ENCODE measurements around the gene TMEM204. TPM values are rescaled to one million over a fixed set of nuclear protein-coding genes. Genes with fewer than 3 reads are reported as not detected.

TMEM204 gene
- polyA plus RNA-seq, 1 of the 3 experiments (the other 2 are of a cell fraction), result 2.3 TPM

- no peak overlapping the region for H2AFZ ChIP-seq (ENCODE audit: low read depth)
- H3F3A ChIP-seq (replicated peaks; ENCODE audit: insufficient read depth), result peaks cover 7% of the 10 kb centered on the region
- H3K9me3 ChIP-seq, result no peaks in the 10 kb centered on the region
- DNase-seq, result no peak
- no peak overlapping the region for H3K4me2 ChIP-seq
- no peak overlapping the region for H3K27ac ChIP-seq (ENCODE audit: low read depth in 2 of 2, low read length in 1 of 2)
- peaks cover 0 to 21% of the 10 kb centered on the region in 2 experiments for H3K36me3 ChIP-seq (replicated peaks in 1 of 2; ENCODE audit: control insufficient read depth in 1 of 2, insufficient read depth in 2 of 2, low read length in 1 of 2)
- POLR2A ChIA-PET, result no interaction called here
- TF ChIP-seq RFX5 (IDR thresholded peaks at IDR 0.05; ENCODE audit: low read length), result no peak
- WGBS (ENCODE audit: low lambda C conversion rate), result 89% methylated on average over 25 of the region's 35 CpGs
- H3K4me3 ChIP-seq (ENCODE audit: low read depth in 2 of 2, low read length in 1 of 2), result no peak overlapping the region
- H4K20me1 ChIP-seq (ENCODE audit: insufficient read depth), result no peaks in the 10 kb centered on the region
- H3K4me1 ChIP-seq (ENCODE audit: control insufficient read depth in 1 of 2, insufficient read depth in 2 of 2, low read depth in 1 of 2, low read length in 1 of 2), result peaks cover 9 to 10% of the 10 kb centered on the region in 2 experiments; a peak in 3 of 4 replicates
- H3K79me2 ChIP-seq (ENCODE audit: insufficient read depth), result no peaks in the 10 kb centered on the region
- no peaks in the 10 kb centered on the region for H3K27me3 ChIP-seq (ENCODE audit: insufficient read depth)
- H3K9me2 ChIP-seq, result no peaks in the 10 kb centered on the region
- H3K9ac ChIP-seq, result no peak overlapping the region
- CTCF ChIA-PET, result interaction anchor here (0.7 kb wide), 1 partner anchor 166 kb away, joined by 3 read pairs; the partner anchor contains the start of gene MAPK8IP3
Measured at GRCh38 chr16:1539720-1540555, 6.5 kb downstream of the TMEM204 start.

GRCh38 chr16:1540556-1540855 is 7.0 kb downstream of the TMEM204 start:
- no peak overlapping the region for H2AFZ ChIP-seq (ENCODE audit: low read depth)
- no peaks in the 10 kb centered on the region for H3K9me2 ChIP-seq
- WGBS (ENCODE audit: low lambda C conversion rate), result 89% methylated on average over 3 of the region's 8 CpGs
- H3K9ac ChIP-seq, result no peak overlapping the region
- CTCF ChIA-PET, result no interaction called here
- H3K4me2 ChIP-seq, result no peak overlapping the region
- no peaks in the 10 kb centered on the region for H3K79me2 ChIP-seq (ENCODE audit: insufficient read depth)
- H3K27ac ChIP-seq (ENCODE audit: low read depth in 2 of 2, low read length in 1 of 2), result no peak overlapping the region
- no peaks in the 10 kb centered on the region for H3K27me3 ChIP-seq (ENCODE audit: insufficient read depth)
- H3K4me1 ChIP-seq (ENCODE audit: control insufficient read depth in 1 of 2, insufficient read depth in 2 of 2, low read depth in 1 of 2, low read length in 1 of 2), result peaks cover 9 to 10% of the 10 kb centered on the region in 2 experiments; a peak in 3 of 4 replicates
- H3F3A ChIP-seq (replicated peaks; ENCODE audit: insufficient read depth), result peaks cover 7% of the 10 kb centered on the region
- POLR2A ChIA-PET, result no interaction called here
- no peak for DNase-seq
- TF ChIP-seq FOXM1 (IDR thresholded peaks at IDR 0.05; ENCODE audit: low read depth) (no peak), GATA2 (CRISPR knock-in tag; IDR thresholded peaks at IDR 0.05) (no peak), TAF1 (IDR thresholded peaks at IDR 0.05; ENCODE audit: borderline replicate concordance, low read depth, low read length) (no peak), NFIC (IDR thresholded peaks at IDR 0.05; ENCODE audit: borderline replicate concordance) (no peak), TCF12 (IDR thresholded peaks at IDR 0.05) (no peak), RFX5 (IDR thresholded peaks at IDR 0.05; ENCODE audit: low read length) (no peak), MAX (IDR thresholded peaks at IDR 0.05; ENCODE audit: low read depth) (no peak), SMC3 (IDR thresholded peaks at IDR 0.05; ENCODE audit: low read depth, low read length) (no peak), TEAD4 (IDR thresholded peaks at IDR 0.05; ENCODE audit: borderline replicate concordance, insufficient read depth) (no peak), IRF3 (IDR thresholded peaks at IDR 0.05; ENCODE audit: low read depth, low read length) (no peak), RCOR1 (IDR thresholded peaks at IDR 0.05; ENCODE audit: low read length) (no peak)
- peaks cover 0 to 19% of the 10 kb centered on the region in 2 experiments for H3K36me3 ChIP-seq (replicated peaks in 1 of 2; ENCODE audit: control insufficient read depth in 1 of 2, insufficient read depth in 2 of 2, low read length in 1 of 2)
- H4K20me1 ChIP-seq (ENCODE audit: insufficient read depth), result no peaks in the 10 kb centered on the region
- H3K4me3 ChIP-seq (ENCODE audit: low read depth in 2 of 2, low read length in 1 of 2), result no peak overlapping the region
- no peaks in the 10 kb centered on the region for H3K9me3 ChIP-seq
